GM19468 (cell line): ENCODE results near the gene PDCD4.
A peak's percentile ranks its signal among the peaks of the same experiment; 100 is the strongest.
"Not testable (repeated sequence)": the region's sequence is repeated elsewhere in the genome, so short reads cannot be mapped to it uniquely, and the experiment has no call there.

Source experiments
- ATAC-seq: cut with Tn5 transposase; IDR thresholded peaks from one replicate; pipeline ENCODE4 v1.9.1; 2021; ENCODE audit warnings: mild to moderate bottlenecking, moderate library complexity, moderate number of reproducible peaks; ENCODE audit not compliant: unreplicated experiment; ENCODE audit errors: extremely low read depth

Gene PDCD4

GRCh38 chr10:110915600-110915999 is 43.9 kb downstream of the PDCD4 start:
- ATAC-seq, result not testable (repeated sequence)

GRCh38 chr10:110916554-110917346 is 45.0 kb downstream of the PDCD4 start:
- ATAC-seq, result no peak

- no peak for ATAC-seq
Observed at GRCh38 chr10:110918269-110918642, 46.5 kb downstream of the PDCD4 start.

- ATAC-seq, result peak; percentile 90
Observed at GRCh38 chr10:110918643-110919348, 47.1 kb downstream of the PDCD4 start, which contains the start of gene BBIP1. Gene BBIP1, minus strand, starts transcription at chr10:110919180. Its CDS starts 1,023 bp downstream, at chr10:110918157.

GRCh38 chr10:110919349-110919931 is 47.7 kb downstream of the PDCD4 start, which contains the start of gene SHOC2:
Gene SHOC2, plus strand, starts transcription at chr10:110919604. Its CDS starts 44,755 bp downstream, at chr10:110964359.
- peak; percentile 0 for ATAC-seq

GRCh38 chr10:110919971-110920881 is 48.5 kb downstream of the PDCD4 start:
- ATAC-seq, result peak; percentile 8

GRCh38 chr10:110923856-110924493 is 52.2 kb downstream of the PDCD4 start:
- ATAC-seq, result no peak

- no peak for ATAC-seq
Observed at GRCh38 chr10:110927461-110927860, 55.7 kb downstream of the PDCD4 start.

GRCh38 chr10:110931769-110932381 is 60.1 kb downstream of the PDCD4 start:
- no peak for ATAC-seq

GRCh38 chr10:110932505-110933180 is 60.9 kb downstream of the PDCD4 start:
- no peak for ATAC-seq

- no peak for ATAC-seq
Observed at GRCh38 chr10:110936757-110937156, 65.0 kb downstream of the PDCD4 start.

- no peak for ATAC-seq
Observed at GRCh38 chr10:110939419-110939818, 67.7 kb downstream of the PDCD4 start.

GRCh38 chr10:110944792-110945396 is 73.2 kb downstream of the PDCD4 start:
- no peak for ATAC-seq

GRCh38 chr10:110946496-110946895 is 74.8 kb downstream of the PDCD4 start:
- ATAC-seq, result no peak

GRCh38 chr10:110947061-110947595 is 75.4 kb downstream of the PDCD4 start:
- no peak for ATAC-seq
